KOPT-K1 (cell line): ENCODE data around the gene PBRM1.
"Not testable (repeated sequence)": the region's sequence is repeated elsewhere in the genome, so short reads cannot be mapped to it uniquely, and the experiment has no call there.

Experiments
- H3K27ac ChIP-seq: fragments of 200-600 bp; sonication (generic); 2 replicates; pipeline ENCODE4 v1.5.1; 2016; ENCODE audit warnings: antibody characterized with exemption, mild to moderate bottlenecking, low read depth, low read length; ENCODE audit not compliant: poor library complexity, severe bottlenecking
- H3K36me3 ChIP-seq: fragments of 200-600 bp; sonication (generic); 2 replicates; pipeline ENCODE4 v1.5.1; 2017; ENCODE audit warnings: antibody characterized with exemption, mild to moderate bottlenecking, low read length, moderate library complexity; ENCODE audit not compliant: insufficient read depth
- H3K9me3 ChIP-seq: fragments of 200-600 bp; sonication (generic); 2 replicates; pipeline ENCODE4 v1.5.1; 2017; ENCODE audit warnings: antibody characterized with exemption, low read length, mild to moderate bottlenecking; ENCODE audit not compliant: insufficient read depth, poor library complexity, severe bottlenecking

The PBRM1 gene

DNA sequence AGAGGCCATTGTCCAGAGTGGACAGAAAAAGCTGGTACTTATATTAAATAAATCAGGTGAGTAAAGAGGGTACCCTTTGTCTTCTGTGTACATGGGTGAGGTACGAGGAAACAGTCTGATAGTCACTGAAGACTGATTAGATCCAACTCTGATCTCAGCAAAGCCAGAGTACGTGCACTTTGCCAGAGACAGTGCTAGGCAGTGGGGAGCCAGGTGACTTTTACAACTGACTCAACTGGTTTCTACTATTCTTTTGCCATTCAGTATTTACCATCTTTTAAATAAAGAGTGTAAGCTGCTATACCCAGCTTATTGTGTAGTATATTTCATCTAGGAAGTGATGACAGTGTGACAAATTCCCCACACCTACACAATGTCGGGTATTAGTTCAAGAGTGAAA, 3.4 kb upstream of the PBRM1 start:
- no peak overlapping the region for H3K27ac ChIP-seq
- H3K36me3 ChIP-seq, result peaks cover 77% of the 10 kb centered on the region
- H3K9me3 ChIP-seq, result no peaks in the 10 kb centered on the region

DNA sequence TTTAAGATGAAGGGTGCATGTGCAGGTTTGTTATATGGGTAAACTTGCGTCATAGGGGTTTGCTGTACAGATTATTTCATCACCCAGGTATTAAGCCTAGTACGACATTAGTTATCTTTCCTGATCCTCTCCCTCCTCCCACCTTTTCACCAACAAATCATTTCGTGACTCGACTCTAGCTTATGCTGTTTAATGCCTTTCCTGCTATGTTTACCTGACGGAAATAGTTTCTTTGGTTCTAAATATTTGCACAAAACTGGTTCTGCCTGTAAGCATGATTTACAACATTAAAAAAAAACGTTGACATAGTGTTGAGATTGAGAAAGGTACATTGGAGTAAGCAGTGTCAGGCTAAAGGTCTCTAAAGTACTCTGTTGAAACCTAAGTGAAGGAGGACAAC, 2.6 kb upstream of the PBRM1 start:
- Histone ChIP-seq H3K27ac (no peak overlapping the region), H3K9me3 (no peaks in the 10 kb centered on the region), H3K36me3 (peaks cover 75% of the 10 kb centered on the region)

DNA sequence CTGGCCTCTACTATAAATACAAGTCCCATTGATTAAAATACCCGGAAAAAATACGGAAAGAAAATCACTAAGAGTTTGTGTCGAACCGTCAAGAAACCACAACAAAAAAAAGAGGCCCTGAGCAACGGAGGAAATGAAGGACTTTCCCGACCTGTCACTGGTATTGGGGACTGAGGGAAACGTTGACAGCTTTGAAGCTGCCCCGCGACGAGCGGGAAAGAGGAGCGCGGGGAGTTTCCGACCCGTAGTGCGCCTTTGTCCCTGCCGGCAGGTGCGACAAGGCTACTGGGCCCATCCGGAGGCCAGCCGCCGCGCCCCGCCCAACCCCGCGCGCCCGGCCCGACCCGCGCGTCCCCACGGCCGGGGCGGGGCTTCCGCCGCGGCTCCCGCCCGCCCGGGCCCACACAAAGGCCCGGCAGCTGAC, 416 bp downstream of the PBRM1 start:
- Histone ChIP-seq H3K27ac (peak overlapping the region; percentile 82), H3K36me3 (peaks cover 71% of the 10 kb centered on the region), H3K9me3 (no peaks in the 10 kb centered on the region)

DNA sequence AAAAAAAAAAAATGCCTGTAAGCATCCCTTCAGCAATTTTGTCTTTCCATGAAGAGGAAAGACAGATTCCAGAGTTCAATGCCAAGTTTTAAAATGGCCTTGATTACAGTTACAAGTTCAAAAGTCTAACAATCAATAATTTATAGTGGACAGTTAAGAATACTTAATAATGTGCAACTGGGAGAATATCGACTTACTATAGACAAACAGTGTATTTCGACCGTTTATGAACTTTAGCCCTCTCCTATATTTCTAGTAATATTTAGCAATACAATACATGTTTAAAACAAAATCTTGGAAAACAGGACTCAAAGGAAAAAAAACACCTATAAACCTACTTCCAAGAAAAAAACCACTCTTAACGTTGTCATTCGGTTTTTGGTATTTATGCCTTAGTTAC, 1.5 kb downstream of the PBRM1 start:
- Histone ChIP-seq H3K9me3 (no peaks in the 10 kb centered on the region), H3K27ac (peak overlapping the region; percentile 82), H3K36me3 (peaks cover 71% of the 10 kb centered on the region)

DNA sequence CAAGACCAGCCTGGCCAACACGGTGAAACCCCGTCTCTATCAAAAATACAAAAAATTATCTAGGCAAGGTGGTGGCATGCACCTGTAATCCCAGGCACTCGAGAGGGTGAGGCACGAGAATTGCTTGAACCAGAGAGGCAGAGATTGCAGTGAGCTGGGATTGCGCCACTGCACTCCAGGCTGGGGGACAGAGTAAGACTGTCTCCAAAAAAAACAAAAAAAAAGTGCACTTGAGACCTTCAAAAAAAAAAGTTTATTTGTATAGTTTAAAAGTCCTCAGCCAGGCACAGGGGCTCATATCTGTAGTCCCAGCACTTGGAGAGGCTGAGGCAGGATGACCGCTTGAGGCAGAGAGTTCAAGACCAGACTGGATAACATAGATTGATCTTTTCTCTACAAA, 2.1 kb downstream of the PBRM1 start:
- no peak overlapping the region for H3K27ac ChIP-seq
- peaks cover 71% of the 10 kb centered on the region for H3K36me3 ChIP-seq
- H3K9me3 ChIP-seq, result no peaks in the 10 kb centered on the region

DNA sequence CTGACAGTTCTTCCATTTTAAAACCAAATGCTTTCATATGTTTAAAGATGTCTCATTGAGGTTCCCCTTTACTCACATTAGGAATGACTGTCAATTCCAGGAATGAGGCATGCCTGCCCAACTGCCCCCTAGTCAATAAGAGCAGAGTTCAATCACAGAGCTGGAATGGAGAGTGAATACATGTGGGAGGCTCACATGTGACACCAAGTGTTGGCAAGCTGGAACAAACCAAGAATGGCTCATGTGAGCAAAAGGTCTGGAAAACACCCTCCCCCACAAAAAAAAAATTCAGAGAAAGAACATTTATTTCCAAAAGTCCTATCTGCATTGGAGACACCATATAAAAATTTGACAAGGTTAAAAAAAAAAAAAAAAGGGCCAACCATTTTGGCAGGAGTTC, 3.7 kb downstream of the PBRM1 start:
- no peak overlapping the region for H3K27ac ChIP-seq
- H3K36me3 ChIP-seq, result peaks cover 71% of the 10 kb centered on the region
- H3K9me3 ChIP-seq, result no peaks in the 10 kb centered on the region

DNA sequence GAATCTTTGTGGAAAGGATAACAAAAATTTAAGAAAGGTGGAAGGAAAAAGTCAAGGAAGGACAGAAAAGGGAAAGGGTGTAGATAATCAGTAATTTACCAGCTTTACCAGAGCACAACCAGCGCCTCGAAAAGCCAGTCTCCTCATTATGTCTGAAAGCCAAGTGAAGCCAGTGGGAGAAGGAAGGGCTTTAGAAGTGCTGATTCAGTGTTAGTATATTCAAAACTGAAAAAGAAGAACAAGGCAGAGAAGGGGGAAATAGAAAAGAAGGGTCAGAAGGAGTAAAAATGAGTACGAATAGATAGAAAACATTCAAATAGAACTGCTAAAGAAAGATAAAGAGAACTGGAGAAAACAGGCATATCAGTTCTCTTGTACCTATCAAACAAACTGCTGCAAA, 4.1 kb downstream of the PBRM1 start:
- H3K9me3 ChIP-seq, result no peaks in the 10 kb centered on the region
- H3K27ac ChIP-seq, result no peak overlapping the region
- peaks cover 71% of the 10 kb centered on the region for H3K36me3 ChIP-seq

DNA sequence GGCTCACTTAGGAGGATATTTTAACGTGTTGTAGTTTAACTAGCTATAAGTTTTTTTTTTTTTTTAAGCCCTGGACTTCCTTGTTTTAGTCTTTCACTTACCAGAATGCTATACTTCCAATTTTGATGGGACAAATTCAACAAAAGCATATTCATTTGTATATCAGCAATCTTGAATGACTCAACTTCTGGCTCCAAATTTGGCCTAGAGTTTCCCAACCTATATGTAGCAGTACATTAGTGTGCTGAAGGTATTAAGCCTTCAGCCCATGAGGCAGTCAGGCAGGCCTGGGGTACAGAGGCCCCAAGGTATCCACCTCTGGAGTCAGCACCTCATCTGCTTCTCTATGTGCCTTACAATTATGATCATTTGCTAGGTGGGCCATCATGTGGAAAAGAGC, 5.9 kb downstream of the PBRM1 start:
- Histone ChIP-seq H3K36me3 (peaks cover 86% of the 10 kb centered on the region), H3K27ac (no peak overlapping the region), H3K9me3 (no peaks in the 10 kb centered on the region)

DNA sequence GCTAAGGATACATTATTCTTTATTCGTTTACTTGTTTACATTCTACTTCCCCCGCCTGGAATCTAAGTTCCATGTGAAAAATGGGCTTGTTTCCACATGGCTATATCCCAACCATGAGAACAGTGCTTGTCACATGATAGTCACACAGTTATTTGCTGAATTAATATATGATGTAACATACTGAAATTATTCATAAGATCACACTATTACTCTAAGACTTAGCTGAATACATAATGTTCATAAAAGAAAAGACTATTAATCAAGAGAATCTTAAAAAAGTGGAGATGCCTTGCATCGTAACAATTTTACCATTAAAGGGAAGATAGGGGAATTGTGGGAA, 6.5 kb downstream of the PBRM1 start:
- peaks cover 92% of the 10 kb centered on the region for H3K36me3 ChIP-seq

DNA sequence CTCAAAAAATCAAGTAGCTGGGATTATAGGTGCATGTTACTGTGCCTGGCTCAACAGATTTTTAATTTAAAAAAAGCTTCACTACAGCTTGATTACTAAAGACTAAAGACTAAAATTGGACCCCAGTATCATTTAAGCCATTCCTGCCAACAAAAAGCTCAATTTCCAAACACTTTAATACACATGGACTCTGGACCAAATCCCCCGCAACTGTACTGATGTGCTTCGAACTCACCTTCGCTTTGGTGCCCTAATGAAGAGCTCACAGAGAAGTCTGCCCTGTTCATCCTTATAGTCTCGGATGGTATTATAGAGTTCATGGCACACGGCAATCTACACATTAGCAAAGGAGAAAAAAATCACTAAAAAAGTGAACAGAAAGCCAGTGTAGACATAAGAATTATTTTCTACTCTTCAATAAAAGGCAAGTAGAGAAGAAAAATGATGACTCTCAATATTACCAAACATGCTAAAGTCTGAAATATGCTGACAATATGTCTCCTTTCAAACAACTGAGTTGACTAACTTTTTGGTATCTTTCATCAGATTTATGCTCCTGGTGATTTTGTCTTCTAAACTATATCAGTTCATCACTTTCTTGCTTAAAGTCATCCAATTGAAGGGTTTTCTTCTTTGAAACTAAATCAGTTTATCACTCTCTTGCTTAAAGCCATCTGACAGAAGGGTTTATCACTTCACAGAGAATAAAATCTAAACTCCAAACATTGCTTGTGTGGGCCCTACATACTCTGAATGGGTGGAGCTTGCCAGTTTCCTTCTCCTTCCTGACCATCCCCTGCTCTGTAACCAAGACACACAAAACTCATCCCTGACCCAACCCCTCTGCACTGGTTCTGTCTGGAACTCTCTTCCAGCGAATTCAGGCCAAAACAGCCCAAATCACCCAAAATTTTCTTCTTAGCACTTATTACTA, 7.2 kb downstream of the PBRM1 start:
- Histone ChIP-seq H3K27ac (no peak overlapping the region), H3K36me3 (peaks cover 94% of the 10 kb centered on the region)

More for the DNA sequence above, 6.5 kb downstream of the PBRM1 start:
- Histone ChIP-seq H3K27ac (no peak overlapping the region), H3K9me3 (no peaks in the 10 kb centered on the region)

DNA sequence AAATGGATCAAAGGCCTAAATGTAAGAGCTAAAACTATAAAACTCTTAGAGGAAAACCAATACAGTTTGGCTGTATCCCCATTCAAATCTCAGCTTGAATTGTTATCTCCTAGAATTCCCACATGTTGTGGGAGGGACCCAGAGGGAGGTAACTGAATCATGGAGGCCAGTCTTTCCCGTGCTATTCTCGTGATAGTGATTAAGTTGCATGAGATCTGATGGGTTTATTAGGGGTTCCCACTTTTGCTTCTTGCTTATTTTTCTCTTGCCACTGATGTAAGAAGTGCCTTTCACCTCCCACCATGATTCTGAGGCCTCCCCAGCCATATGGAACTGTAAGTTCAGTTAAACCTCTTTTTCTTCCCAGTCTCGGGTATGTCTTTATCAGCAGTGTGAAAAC, 9.5 kb downstream of the PBRM1 start:
- H3K36me3 ChIP-seq, result peaks cover 97% of the 10 kb centered on the region
- H3K27ac ChIP-seq, H3K9me3 ChIP-seq: not testable (repeated sequence)

More for the DNA sequence above, 7.2 kb downstream of the PBRM1 start:
- H3K9me3 ChIP-seq, result no peaks in the 10 kb centered on the region

DNA sequence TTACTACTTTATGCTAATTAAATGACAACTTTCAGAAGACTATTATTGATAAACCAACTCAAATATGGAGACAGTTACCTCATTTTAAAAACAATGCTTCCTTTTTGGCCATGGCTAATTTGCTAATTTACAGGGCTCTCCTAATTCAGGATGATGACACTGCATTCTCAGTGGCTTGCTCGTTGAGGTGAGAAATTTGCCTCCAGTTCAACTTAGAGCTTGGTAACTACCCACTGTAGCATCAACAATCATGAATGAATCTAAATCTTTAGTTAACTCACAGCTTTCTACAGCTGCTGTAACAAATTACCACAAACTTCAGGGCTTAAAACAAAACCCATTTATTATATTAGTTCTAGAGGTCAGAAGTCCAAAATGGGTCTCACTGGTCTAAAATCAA, 14.0 kb downstream of the PBRM1 start:
- peaks cover 95% of the 10 kb centered on the region for H3K36me3 ChIP-seq
- no peaks in the 10 kb centered on the region for H3K9me3 ChIP-seq
- no peak overlapping the region for H3K27ac ChIP-seq

DNA sequence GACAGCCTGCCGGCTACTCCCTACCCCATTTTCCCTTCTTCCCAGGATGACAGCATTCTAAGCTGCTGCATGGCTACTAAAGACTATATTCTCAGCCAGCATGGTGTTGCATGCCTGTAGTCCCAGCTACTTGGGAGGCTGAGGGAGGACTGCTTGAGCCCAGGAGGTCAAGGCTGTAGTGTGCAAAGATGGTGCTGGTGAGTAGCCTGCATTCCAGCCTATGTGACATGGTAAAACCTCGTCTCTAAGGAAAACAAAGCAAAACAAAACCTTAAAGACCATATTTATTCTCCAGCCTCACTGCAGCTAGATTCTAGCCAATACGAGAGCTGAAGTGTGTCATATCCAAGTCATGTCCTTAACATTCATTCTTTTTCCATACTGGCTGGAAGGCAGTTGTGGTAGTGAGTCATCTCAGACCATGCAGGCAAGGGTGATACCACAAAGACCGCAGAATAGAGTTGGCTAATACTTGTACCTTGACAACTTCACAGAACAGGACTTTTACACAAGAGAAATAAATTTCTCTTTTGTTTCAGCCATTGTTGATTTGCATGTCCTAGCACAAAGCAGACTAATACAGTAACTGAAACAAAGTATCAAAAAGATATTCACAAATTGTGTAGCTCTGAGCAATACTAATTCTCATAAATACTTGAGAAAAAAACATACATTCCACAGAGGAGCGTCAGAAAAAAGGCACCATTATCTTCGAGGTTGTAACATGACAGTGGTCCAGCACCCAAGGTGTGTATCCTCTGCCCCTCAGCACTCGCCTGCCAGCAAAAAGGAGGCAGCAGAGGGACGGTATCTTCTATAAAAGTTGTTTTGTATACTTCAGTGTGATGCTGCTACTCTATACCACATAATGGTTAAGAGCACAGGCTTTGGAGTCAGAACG, 14.8 kb downstream of the PBRM1 start:
- Histone ChIP-seq H3K36me3 (peaks cover 95% of the 10 kb centered on the region), H3K9me3 (no peaks in the 10 kb centered on the region), H3K27ac (no peak overlapping the region)

DNA sequence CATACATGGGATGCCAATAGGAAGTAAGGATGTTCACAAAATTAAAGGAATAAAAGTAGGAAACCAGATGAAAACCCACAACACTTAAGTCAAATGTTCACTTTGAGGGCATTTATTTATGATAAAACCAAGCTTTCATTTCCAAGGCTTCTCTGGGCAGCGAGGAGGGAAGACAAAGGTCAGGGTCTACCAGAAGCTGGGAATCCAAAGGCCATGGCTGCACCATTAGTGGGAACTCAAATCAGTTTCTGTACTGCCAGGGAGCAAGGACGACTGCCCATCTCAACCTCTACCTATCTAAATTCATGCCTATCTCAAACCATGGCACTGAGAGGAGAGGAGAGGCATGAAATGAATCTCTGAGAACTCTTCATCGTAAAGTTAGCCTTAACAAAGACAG, 22.6 kb downstream of the PBRM1 start:
- H3K9me3 ChIP-seq, result no peaks in the 10 kb centered on the region
- H3K27ac ChIP-seq, result no peak overlapping the region
- peaks cover 98% of the 10 kb centered on the region for H3K36me3 ChIP-seq

DNA sequence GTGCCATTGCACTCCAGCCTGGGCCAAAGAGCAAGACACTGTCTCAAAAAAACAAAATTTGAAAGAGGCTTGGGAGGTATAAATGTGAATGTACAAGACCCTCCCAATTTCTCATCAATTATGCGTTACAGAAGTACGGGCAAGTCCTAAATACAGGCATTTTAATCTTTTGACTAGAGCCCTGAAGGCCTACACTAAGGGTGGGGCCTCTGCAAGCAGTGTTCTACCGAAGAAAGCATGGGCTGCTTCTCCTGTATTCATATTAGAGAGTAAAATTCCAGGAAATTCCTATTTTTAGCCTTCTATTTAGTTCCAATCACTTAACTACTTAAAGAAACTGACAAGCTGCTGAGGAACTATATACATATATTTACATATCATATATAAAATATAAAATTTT, 25.7 kb downstream of the PBRM1 start:
- Histone ChIP-seq H3K9me3 (no peaks in the 10 kb centered on the region), H3K27ac (no peak overlapping the region), H3K36me3 (peaks cover 98% of the 10 kb centered on the region)
